GM12878 (cell line): ENCODE data around the gene MRPL54. TPM values are rescaled to one million over a fixed set of nuclear protein-coding genes. Genes with fewer than 3 reads are reported as not detected.

ENCODE experiments used
- ATAC-seq: fragments of 200-7000 bp; cut with Tn5 transposase; 3 replicates; pipeline ENCODE4 v1.9.1; 2020; ENCODE audit warnings: mild to moderate bottlenecking, moderate library complexity
- BruUV-seq: library from RNA; stranded (reverse); fragments of 400-500 nt; replicated peaks from 2 replicates; lab custom pipeline; 2021; lab: Mats Ljungman, UMichigan
- CTCF ChIA-PET: fragments of 300-600 bp; sonication (Branson Sonifier 250); formaldehyde crosslinking; extraction: SDS; loops from one replicate; lab custom pipeline; 2021; ENCODE audit warnings: inconsistent platforms; lab: Yijun Ruan, JAX
- POLR2A ChIA-PET: fragments of 350-600 bp; formaldehyde crosslinking; extraction: SDS; loops from one replicate; lab custom pipeline; 2021; ENCODE audit warnings: inconsistent platforms; lab: Charles Lee
- RAD21 ChIA-PET: fragments of 300-600 bp; sonication (Branson Sonifier 250); formaldehyde crosslinking; loops from one replicate; lab custom pipeline; 2023; ENCODE audit warnings: antibody characterized with exemption; ENCODE audit not compliant: unreplicated experiment; lab: Charles Lee
- SMC1A ChIA-PET: fragments of 300-600 bp; sonication (Branson Sonifier 250); formaldehyde crosslinking; loops from one replicate; lab custom pipeline; 2023; ENCODE audit not compliant: unreplicated experiment, uncharacterized antibody; lab: Charles Lee
- DNase-seq: peaks from one replicate; pipeline ENCODE4 v3.0.0-alpha.2; 2011; ENCODE audit warnings: low read depth, low spot score
- FAIRE-seq: peaks from 3 replicates; lab custom pipeline; 2011; peaks lifted over from hg19 to GRCh38; lab: Jason Lieb, UNC
- H2AFZ ChIP-seq: 2 replicates; pipeline ENCODE4 v1.6.0; 2011; ENCODE audit warnings: low read depth, low read length, control low read depth; ENCODE audit not compliant: control insufficient read depth
- H3K27ac ChIP-seq: 2 replicates; pipeline ENCODE4 v1.5.1; 2011; ENCODE audit warnings: control low read depth; ENCODE audit not compliant: control insufficient read depth, insufficient read depth
- H3K27me3 ChIP-seq, 2 experiments: replicated peaks in 1 of 2; 2 replicates each; pipeline versions ENCODE4 v1.6.0 to v1.6.1; 2011; ENCODE audit warnings: low read length in 1 of 2; ENCODE audit not compliant: control insufficient read depth in 2 of 2, insufficient read depth in 2 of 2
- H3K36me3 ChIP-seq, 2 experiments: 2 replicates each; pipeline ENCODE4 v1.5.1; 2011; ENCODE audit warnings: low read length in 1 of 2; ENCODE audit not compliant: control insufficient read depth in 2 of 2, insufficient read depth in 2 of 2
- H3K4me1 ChIP-seq: 2 replicates; pipeline ENCODE4 v1.6.1; 2011; ENCODE audit warnings: mild to moderate bottlenecking, low read length, moderate library complexity, mixed read lengths; ENCODE audit not compliant: control insufficient read depth, insufficient read depth
- H3K4me2 ChIP-seq: 2 replicates; pipeline ENCODE4 v1.6.0; 2011; ENCODE audit warnings: control low read depth; ENCODE audit not compliant: control insufficient read depth, insufficient read depth
- H3K4me3 ChIP-seq: fragments of 200-600 bp; sonication (generic); 2 replicates; pipeline ENCODE4 v1.5.1; 2016
- H3K79me2 ChIP-seq: 2 replicates; pipeline ENCODE4 v1.6.0; 2011; ENCODE audit warnings: low read length; ENCODE audit not compliant: control insufficient read depth, insufficient read depth
- H3K9ac ChIP-seq: 2 replicates; pipeline ENCODE4 v1.8.0; 2011; ENCODE audit warnings: low read length, control low read depth, mixed read lengths; ENCODE audit not compliant: control insufficient read depth, insufficient read depth
- H3K9me3 ChIP-seq: replicated peaks from 3 replicates; pipeline ENCODE4 v1.5.1; 2011; ENCODE audit warnings: mild to moderate bottlenecking, low read length; ENCODE audit not compliant: control insufficient read depth, insufficient read depth
- H4K20me1 ChIP-seq: 2 replicates; pipeline ENCODE4 v1.6.0; 2011; ENCODE audit not compliant: control insufficient read depth, insufficient read depth
- ASH2L ChIP-seq: fragments of 300-600, 200-600 bp; sonication (generic); IDR thresholded peaks from 2 replicates; pipeline ENCODE4 v1.6.1; 2017; ENCODE audit warnings: low read depth, mild to moderate bottlenecking, borderline replicate concordance
- ATF2 ChIP-seq: IDR thresholded peaks from 2 replicates; pipeline ENCODE4 v1.6.1; 2012; ENCODE audit warnings: low read length, inconsistent platforms
- BACH1 ChIP-seq: fragments of 450-650 bp; IDR thresholded peaks from 2 replicates; pipeline ENCODE4 v1.6.1; 2017; ENCODE audit warnings: mild to moderate bottlenecking, borderline replicate concordance
- BRCA1 ChIP-seq: IDR thresholded peaks from 2 replicates; pipeline ENCODE4 v1.6.1; 2011; ENCODE audit warnings: low read depth, low read length, improper control_type of control experiment
- EZH2 ChIP-seq: IDR thresholded peaks from 2 replicates; pipeline ENCODE4 v1.6.1; 2012; ENCODE audit warnings: low read depth, mild to moderate bottlenecking, control low read depth, inconsistent platforms, low read length, borderline replicate concordance; ENCODE audit not compliant: control insufficient read depth
- FOS ChIP-seq: IDR thresholded peaks from 3 replicates; pipeline ENCODE4 v1.6.1; 2011; ENCODE audit warnings: borderline replicate concordance; ENCODE audit not compliant: insufficient read length; ENCODE audit errors: extremely low read depth
- PAX8 ChIP-seq: fragments of 450-650 bp; IDR thresholded peaks from 2 replicates; pipeline ENCODE4 v1.6.1; 2017; ENCODE audit warnings: mild to moderate bottlenecking, moderate library complexity
- SPI1 ChIP-seq: IDR thresholded peaks from 2 replicates; pipeline ENCODE4 v1.6.1; 2011; ENCODE audit warnings: low read depth, mild to moderate bottlenecking, low read length, moderate library complexity, borderline replicate concordance; ENCODE audit not compliant: insufficient read depth
- STAT3 ChIP-seq: IDR thresholded peaks from 2 replicates; pipeline ENCODE4 v1.6.1; 2011; ENCODE audit warnings: low read depth, low read length, improper control_type of control experiment
- WGBS: methylation state at CpG from one replicate; pipeline ENCODE4 v1.1.6; 2016; ENCODE audit warnings: low lambda C conversion rate; ENCODE audit not compliant: insufficient replicate concordance, insufficient coverage; ENCODE audit errors: missing lambda C conversion rate; 5-methylcytosine and 5-hydroxymethylcytosine counted together
- in situ Hi-C: fragments of 300-500 bp; cut with MboI; formaldehyde crosslinking; loops from 9 replicates; pipeline ENCODE4 v1.14.3; 2018; ENCODE audit warnings: mixed read lengths
- intact Hi-C: fragments of 100-400 bp; cut with micrococcal nuclease; formaldehyde crosslinking; loops from one replicate; pipeline ENCODE4 v1.14.2; 2022; ENCODE audit not compliant: unreplicated experiment
- polyA plus RNA-seq, 11 experiments: library from polyadenylated mRNA; depleted of rRNA in 4 of 11; unstranded in 6 of 11; stranded (reverse) in 5 of 11; fragments of >200 nt; fragmentation: Nextera tagmentation in 4 of 11; fragmentation: Illumina TruSeq in 1 of 11; extraction: Ambion mirVana in 4 of 11; extraction: Trizol in 1 of 11; gene quantifications; 1 replicate in 1 of 11; 2 replicates in 10 of 11; pipeline versions ENCODE4 v1.2.1 to v1.2.3, GENCODE V29; 2011 to 2016; ENCODE audit warnings: inconsistent platforms in 2 of 11, missing spikeins in 2 of 11, low read depth in 1 of 11
- total RNA-seq, 4 experiments: library from RNA; depleted of rRNA in 3 of 4; stranded (reverse); fragments of >200 nt in 3 of 4; fragmentation: Illumina TruSeq in 1 of 4; extraction: Trizol in 1 of 4; gene quantifications; 2 replicates each; pipeline versions ENCODE4 v1.2.1 to v1.2.3, GENCODE V29; 2013 to 2021
- TF ChIP-seq, protein P1 (sequence below): fragments of 450-650 bp; IDR thresholded peaks from 2 replicates; pipeline ENCODE4 v1.6.1; 2017; ENCODE audit warnings: antibody characterized with exemption, mild to moderate bottlenecking, moderate library complexity
- TF ChIP-seq, protein P2 (sequence below): fragments of 450-650 bp; formaldehyde crosslinking; IDR thresholded peaks from 2 replicates; pipeline ENCODE4 v1.4.0; 2022; ENCODE audit warnings: mild to moderate bottlenecking, moderate library complexity
- TF ChIP-seq, protein P3 (sequence below): fragments of 450-650 bp; IDR thresholded peaks from 2 replicates; pipeline ENCODE4 v1.6.1; 2017; ENCODE audit warnings: mild to moderate bottlenecking, low read depth, inconsistent platforms; ENCODE audit not compliant: poor library complexity, severe bottlenecking

Gene MRPL54
- total and polyA plus RNA-seq, 10 of the 15 experiments (the other 5 are each of a cell fraction or from before 2014, with no cell fraction given), result 3.1 to 98.7 (median 75.2) TPM

DNA sequence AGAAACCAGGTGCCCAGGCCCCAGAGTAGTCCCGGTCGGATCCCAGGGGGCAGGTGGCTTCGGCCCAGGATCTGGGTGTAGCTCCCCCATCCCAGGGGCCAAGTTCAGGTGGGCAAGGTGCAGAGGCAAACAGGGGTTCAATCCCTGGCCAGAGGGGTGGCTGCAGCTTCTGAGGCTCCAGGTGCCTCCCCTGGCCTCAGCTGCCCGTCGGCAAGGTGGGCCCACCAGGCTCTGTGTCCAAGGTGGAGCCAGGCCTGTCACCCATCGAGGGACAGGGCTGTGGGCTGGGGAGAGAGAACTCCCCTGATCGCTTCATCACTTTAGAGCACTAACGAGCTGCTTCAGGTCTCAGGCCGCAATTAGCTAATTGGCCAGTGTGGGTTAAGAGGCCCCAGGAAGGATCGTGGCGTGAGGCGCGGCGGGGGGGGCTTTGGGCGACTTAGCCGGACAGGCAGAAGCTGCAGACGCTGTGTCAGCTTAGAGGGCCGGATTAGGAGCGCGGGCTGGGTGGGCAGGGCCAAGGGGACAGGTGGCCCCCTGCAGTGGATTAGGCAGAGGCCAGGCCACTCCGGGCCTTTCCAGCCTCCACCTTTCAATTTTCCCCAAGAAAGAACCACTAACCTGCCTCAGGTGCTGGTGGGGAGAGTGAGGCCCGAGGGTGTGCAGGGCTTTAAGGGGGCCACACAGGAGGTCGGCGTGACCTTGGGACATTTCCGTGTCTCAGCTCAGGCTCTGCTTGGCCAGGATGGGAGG, 12.3 kb downstream of the MRPL54 start (continued):
- TF ChIP-seq, protein P1, sequence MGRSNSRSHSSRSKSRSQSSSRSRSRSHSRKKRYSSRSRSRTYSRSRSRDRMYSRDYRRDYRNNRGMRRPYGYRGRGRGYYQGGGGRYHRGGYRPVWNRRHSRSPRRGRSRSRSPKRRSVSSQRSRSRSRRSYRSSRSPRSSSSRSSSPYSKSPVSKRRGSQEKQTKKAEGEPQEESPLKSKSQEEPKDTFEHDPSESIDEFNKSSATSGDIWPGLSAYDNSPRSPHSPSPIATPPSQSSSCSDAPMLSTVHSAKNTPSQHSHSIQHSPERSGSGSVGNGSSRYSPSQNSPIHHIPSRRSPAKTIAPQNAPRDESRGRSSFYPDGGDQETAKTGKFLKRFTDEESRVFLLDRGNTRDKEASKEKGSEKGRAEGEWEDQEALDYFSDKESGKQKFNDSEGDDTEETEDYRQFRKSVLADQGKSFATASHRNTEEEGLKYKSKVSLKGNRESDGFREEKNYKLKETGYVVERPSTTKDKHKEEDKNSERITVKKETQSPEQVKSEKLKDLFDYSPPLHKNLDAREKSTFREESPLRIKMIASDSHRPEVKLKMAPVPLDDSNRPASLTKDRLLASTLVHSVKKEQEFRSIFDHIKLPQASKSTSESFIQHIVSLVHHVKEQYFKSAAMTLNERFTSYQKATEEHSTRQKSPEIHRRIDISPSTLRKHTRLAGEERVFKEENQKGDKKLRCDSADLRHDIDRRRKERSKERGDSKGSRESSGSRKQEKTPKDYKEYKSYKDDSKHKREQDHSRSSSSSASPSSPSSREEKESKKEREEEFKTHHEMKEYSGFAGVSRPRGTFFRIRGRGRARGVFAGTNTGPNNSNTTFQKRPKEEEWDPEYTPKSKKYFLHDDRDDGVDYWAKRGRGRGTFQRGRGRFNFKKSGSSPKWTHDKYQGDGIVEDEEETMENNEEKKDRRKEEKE, result no peak

DNA sequence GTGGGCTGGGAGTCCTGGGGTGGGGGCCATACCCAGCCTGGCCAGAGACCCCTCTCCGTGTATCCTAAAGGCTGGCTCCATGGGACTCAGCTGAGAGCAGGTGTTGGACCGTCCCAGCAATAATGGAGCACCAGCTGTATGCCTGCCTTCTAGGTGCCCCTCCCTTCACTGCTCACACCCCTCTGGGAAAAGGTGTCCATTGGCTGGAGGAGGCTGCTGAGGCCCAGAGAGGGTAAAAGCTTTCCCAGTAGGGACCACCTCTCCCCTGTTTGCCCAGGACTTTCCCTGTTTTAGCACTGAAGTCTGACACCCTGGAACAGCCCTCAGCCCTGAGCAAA, 12.9 kb downstream of the MRPL54 start:
- H4K20me1 ChIP-seq, result no peaks in the 10 kb centered on the region
- TF ChIP-seq, protein P2, sequence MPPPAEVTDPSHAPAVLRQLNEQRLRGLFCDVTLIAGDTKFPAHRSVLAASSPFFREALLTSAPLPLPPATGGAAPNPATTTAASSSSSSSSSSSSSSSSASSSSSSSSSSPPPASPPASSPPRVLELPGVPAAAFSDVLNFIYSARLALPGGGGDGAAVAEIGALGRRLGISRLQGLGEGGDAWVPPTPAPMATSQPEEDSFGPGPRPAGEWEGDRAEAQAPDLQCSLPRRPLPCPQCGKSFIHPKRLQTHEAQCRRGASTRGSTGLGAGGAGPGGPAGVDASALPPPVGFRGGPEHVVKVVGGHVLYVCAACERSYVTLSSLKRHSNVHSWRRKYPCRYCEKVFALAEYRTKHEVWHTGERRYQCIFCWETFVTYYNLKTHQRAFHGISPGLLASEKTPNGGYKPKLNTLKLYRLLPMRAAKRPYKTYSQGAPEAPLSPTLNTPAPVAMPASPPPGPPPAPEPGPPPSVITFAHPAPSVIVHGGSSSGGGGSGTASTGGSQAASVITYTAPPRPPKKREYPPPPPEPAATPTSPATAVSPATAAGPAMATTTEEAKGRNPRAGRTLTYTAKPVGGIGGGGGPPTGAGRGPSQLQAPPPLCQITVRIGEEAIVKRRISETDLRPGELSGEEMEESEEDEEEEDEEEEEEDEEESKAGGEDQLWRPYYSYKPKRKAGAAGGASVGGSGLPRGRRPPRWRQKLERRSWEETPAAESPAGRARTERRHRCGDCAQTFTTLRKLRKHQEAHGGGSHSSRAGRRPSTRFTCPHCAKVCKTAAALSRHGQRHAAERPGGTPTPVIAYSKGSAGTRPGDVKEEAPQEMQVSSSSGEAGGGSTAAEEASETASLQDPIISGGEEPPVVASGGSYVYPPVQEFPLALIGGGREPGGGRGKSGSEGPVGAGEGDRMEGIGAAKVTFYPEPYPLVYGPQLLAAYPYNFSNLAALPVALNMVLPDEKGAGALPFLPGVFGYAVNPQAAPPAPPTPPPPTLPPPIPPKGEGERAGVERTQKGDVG (CRISPR knock-in tag), result no peak
- no peak for TF ChIP-seq PAX8
- no peak for TF ChIP-seq EZH2
- TF ChIP-seq SPI1, result no peak
- TF ChIP-seq STAT3, result no peak
- TF ChIP-seq, protein P3, sequence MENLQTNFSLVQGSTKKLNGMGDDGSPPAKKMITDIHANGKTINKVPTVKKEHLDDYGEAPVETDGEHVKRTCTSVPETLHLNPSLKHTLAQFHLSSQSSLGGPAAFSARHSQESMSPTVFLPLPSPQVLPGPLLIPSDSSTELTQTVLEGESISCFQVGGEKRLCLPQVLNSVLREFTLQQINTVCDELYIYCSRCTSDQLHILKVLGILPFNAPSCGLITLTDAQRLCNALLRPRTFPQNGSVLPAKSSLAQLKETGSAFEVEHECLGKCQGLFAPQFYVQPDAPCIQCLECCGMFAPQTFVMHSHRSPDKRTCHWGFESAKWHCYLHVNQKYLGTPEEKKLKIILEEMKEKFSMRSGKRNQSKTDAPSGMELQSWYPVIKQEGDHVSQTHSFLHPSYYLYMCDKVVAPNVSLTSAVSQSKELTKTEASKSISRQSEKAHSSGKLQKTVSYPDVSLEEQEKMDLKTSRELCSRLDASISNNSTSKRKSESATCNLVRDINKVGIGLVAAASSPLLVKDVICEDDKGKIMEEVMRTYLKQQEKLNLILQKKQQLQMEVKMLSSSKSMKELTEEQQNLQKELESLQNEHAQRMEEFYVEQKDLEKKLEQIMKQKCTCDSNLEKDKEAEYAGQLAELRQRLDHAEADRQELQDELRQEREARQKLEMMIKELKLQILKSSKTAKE, result no peak
- TF ChIP-seq BRCA1, result no peak
- no peak for TF ChIP-seq FOS
- TF ChIP-seq BACH1, result no peak
- TF ChIP-seq ATF2, result no peak
- no peak for TF ChIP-seq ASH2L

More for the DNA sequence above, 12.9 kb downstream of the MRPL54 start:
- intact Hi-C loops (no loop called here), in situ Hi-C loops (no loop called here)
- CTCF ChIA-PET, result no interaction called here
- Histone ChIP-seq H3K27ac (no peak overlapping the region), H3K9ac (no peak overlapping the region), H2AFZ (no peak overlapping the region), H3K36me3 (no peaks in the 10 kb centered on the region), H3K9me3 (no peaks in the 10 kb centered on the region; the same call in 2 of the 3 replicates), H3K4me2 (no peak overlapping the region), H3K4me3 (no peak overlapping the region), H3K79me2 (no peaks in the 10 kb centered on the region), H3K27me3 (no peaks in the 10 kb centered on the region), H3K4me1 (no peaks in the 10 kb centered on the region)
- RAD21 ChIA-PET, result no interaction called here
- no TSS peak for BruUV-seq
- DNase-seq (no peak), FAIRE-seq (no peak), ATAC-seq (no peak)
- WGBS, result 5% methylated on average over 2 of the region's 2 CpGs
- POLR2A ChIA-PET, result no interaction called here
- SMC1A ChIA-PET, result no interaction called here
